DMS114 treated with DMSO at 0.1 percent for 48 hours (cell line): ENCODE measurements around the gene ASAP2.

Source experiments
- DNase-seq: peaks from one replicate; lab custom pipeline; 2025; ENCODE audit not compliant: unreplicated experiment; lab: John Stamatoyannopoulos, UW

The ASAP2 gene

GRCh38 chr2:9420495-9420894 is 213.9 kb downstream of the ASAP2 start:
- DNase-seq, result no peak

- no peak for DNase-seq
Observed at GRCh38 chr2:9422321-9423099, 215.9 kb downstream of the ASAP2 start.

- DNase-seq, result peak; percentile 93
Observed at GRCh38 chr2:9423100-9423921, 216.7 kb downstream of the ASAP2 start, which contains the start of the genes CPSF3 and ITGB1BP1. Gene CPSF3 (plus strand): TSS chr2:9423654. CDS start chr2:9423774, 120 bp downstream. Gene ITGB1BP1 (minus strand): TSS chr2:9423528. CDS start chr2:9418697, 4,831 bp downstream.

GRCh38 chr2:9423922-9424272 is 217.3 kb downstream of the ASAP2 start:
- DNase-seq, result no peak

GRCh38 chr2:9424447-9425164 is 218.0 kb downstream of the ASAP2 start:
- no peak for DNase-seq

GRCh38 chr2:9428965-9429577 is 222.5 kb downstream of the ASAP2 start:
- no peak for DNase-seq

GRCh38 chr2:9430316-9431293 is 224.0 kb downstream of the ASAP2 start:
- no peak for DNase-seq

- no peak for DNase-seq
Observed at GRCh38 chr2:9434489-9434888, 227.9 kb downstream of the ASAP2 start.

- no peak for DNase-seq
Observed at GRCh38 chr2:9439536-9439935, 232.9 kb downstream of the ASAP2 start.

- no peak for DNase-seq
Observed at GRCh38 chr2:9440058-9440727, 233.6 kb downstream of the ASAP2 start.

- DNase-seq, result no peak
Observed at GRCh38 chr2:9441556-9441955, 234.9 kb downstream of the ASAP2 start.

GRCh38 chr2:9443526-9443925 is 236.9 kb downstream of the ASAP2 start:
- no peak for DNase-seq

GRCh38 chr2:9445089-9445488 is 238.5 kb downstream of the ASAP2 start:
- DNase-seq, result no peak

- no peak for DNase-seq
Observed at GRCh38 chr2:9451231-9451630, 244.6 kb downstream of the ASAP2 start.
